ENCODE measurements around the gene FBXW8. TPM values are rescaled to one million over a fixed set of nuclear protein-coding genes. Genes with fewer than 3 reads are reported as not detected.

The FBXW8 gene
- total RNA-seq, 2 donors from 2014 or later, result 26.1 to 34.7 TPM

DNA sequence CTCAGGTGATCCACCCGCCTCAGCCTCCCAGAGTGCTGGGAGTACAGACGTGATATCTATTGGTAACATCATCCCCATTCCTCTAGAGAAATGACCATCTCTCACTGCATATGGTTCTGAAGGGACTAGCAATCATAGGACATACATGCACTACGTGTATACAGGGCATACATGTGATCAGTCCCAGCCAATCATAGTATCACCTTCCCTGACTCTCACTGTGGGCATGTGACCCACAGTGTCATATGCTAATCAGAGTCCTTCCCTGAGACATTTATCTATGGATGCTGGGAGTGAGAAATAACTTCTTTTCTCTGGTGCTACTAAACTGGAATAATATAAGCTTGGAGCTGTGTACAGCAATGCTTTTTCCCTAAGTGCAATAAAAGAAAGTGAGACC, 12.1 kb upstream of the FBXW8 start:
- 83 to 91% methylated on average over 3 of the region's 3 CpGs for WGBS, 2 experiments (ENCODE audit: insufficient coverage in 1 of 2, insufficient read length in 1 of 2)
- H3K9me3 Mint-ChIP-seq, result no peaks in the 10 kb centered on the region

DNA sequence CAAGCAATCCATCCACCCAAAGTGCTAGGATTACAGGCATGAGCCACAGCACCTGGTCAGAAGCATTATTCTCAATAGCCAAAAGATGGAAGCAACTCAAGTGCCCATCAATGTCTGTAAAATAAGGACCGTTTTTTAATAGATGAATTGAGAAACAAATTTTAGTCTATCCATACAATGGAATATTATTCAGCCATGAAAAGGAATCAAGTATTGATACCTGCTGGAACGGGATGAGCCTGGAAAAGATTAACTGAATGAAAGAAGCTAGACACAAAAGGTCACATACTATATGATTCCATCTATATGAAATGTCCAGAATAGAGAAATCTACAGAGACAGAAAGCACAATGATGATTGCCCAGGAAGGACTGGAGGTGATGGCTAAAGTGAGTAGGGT, 9.1 kb upstream of the FBXW8 start:
- Mint-ChIP-seq H3K9me3 (no peaks in the 10 kb centered on the region), H3K27me3 (ENCODE audit: insufficient read depth) (peaks cover 22% of the 10 kb centered on the region), H3K27ac (no peak overlapping the region), H3K4me1 (no peaks in the 10 kb centered on the region), H3K36me3 (ENCODE audit: low read depth) (no peaks in the 10 kb centered on the region), H3K4me3 (no peak overlapping the region)
- no peaks in the 10 kb centered on the region for H3K36me3 ChIP-seq (ENCODE audit: control insufficient read depth, insufficient read depth, low read length)
- H3K9me3 ChIP-seq (ENCODE audit: control insufficient read depth, low read length), result no peaks in the 10 kb centered on the region
- no peak overlapping the region for H3K9ac ChIP-seq (ENCODE audit: extremely low read depth, low read length, poor library complexity, severe bottlenecking)
- WGBS, 2 experiments (ENCODE audit: insufficient coverage in 1 of 2, insufficient read length in 1 of 2), result 89% methylated on average over 2 of the region's 2 CpGs; no CpG with 5 or more reads in 1 of the 2 experiments
- TF ChIP-seq, protein P1, sequence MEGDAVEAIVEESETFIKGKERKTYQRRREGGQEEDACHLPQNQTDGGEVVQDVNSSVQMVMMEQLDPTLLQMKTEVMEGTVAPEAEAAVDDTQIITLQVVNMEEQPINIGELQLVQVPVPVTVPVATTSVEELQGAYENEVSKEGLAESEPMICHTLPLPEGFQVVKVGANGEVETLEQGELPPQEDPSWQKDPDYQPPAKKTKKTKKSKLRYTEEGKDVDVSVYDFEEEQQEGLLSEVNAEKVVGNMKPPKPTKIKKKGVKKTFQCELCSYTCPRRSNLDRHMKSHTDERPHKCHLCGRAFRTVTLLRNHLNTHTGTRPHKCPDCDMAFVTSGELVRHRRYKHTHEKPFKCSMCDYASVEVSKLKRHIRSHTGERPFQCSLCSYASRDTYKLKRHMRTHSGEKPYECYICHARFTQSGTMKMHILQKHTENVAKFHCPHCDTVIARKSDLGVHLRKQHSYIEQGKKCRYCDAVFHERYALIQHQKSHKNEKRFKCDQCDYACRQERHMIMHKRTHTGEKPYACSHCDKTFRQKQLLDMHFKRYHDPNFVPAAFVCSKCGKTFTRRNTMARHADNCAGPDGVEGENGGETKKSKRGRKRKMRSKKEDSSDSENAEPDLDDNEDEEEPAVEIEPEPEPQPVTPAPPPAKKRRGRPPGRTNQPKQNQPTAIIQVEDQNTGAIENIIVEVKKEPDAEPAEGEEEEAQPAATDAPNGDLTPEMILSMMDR (conservative IDR thresholded peaks at IDR 0.05), result no peak
- DNase-seq, result no peak
- H3K27ac ChIP-seq (ENCODE audit: low read depth, low read length), result no peak overlapping the region
- H3K4me3 ChIP-seq (ENCODE audit: low read length), result no peak overlapping the region
- H3K27me3 ChIP-seq (ENCODE audit: control insufficient read depth, insufficient read depth, low read length, poor library complexity, severe bottlenecking), result peaks cover 6% of the 10 kb centered on the region
- H3K4me1 ChIP-seq (ENCODE audit: control insufficient read depth, insufficient read depth, low read length), result no peaks in the 10 kb centered on the region

More for the DNA sequence above, 12.1 kb upstream of the FBXW8 start:
- no peaks in the 10 kb centered on the region for H3K36me3 Mint-ChIP-seq (ENCODE audit: low read depth)
- H3K4me3 ChIP-seq (ENCODE audit: low read length), result no peak overlapping the region
- no peaks in the 10 kb centered on the region for H3K36me3 ChIP-seq (ENCODE audit: control insufficient read depth, insufficient read depth, low read length)
- H3K27ac Mint-ChIP-seq, result no peak overlapping the region
- H3K9ac ChIP-seq (ENCODE audit: extremely low read depth, low read length, poor library complexity, severe bottlenecking), result no peak overlapping the region
- H3K27me3 ChIP-seq (ENCODE audit: control insufficient read depth, insufficient read depth, low read length, poor library complexity, severe bottlenecking), result peaks cover 6% of the 10 kb centered on the region
- no peak for DNase-seq
- peaks cover 18% of the 10 kb centered on the region for H3K27me3 Mint-ChIP-seq (ENCODE audit: insufficient read depth)
- TF ChIP-seq, protein P1 (conservative IDR thresholded peaks at IDR 0.05), result no peak
- no peak overlapping the region for H3K27ac ChIP-seq (ENCODE audit: low read depth, low read length)
- H3K4me3 Mint-ChIP-seq, result no peak overlapping the region
- H3K4me1 Mint-ChIP-seq, result no peaks in the 10 kb centered on the region
- H3K9me3 ChIP-seq (ENCODE audit: control insufficient read depth, low read length), result no peaks in the 10 kb centered on the region
- no peaks in the 10 kb centered on the region for H3K4me1 ChIP-seq (ENCODE audit: control insufficient read depth, insufficient read depth, low read length)

DNA sequence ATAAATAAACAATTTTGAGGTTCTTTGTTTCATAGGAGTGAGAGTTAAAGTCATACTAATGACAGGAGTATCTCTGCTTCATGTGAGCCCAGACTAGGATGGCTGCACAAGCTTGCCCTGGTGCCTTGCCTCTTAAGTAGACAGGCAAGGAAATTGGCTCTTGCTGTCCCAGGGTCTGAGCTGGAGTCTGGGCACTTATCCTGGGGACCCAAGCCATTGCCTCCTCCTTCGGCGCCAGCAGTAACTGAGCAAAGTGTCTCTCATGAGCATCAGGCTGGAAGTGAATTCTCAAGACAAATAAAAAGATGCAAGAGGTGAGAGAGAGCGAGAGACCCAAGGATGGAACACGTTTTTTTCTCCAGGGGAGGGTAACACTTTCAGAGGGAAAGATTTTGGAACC, 6.9 kb upstream of the FBXW8 start:
- no peak overlapping the region for H3K4me3 Mint-ChIP-seq
- Histone ChIP-seq H3K36me3 (ENCODE audit: control insufficient read depth, insufficient read depth, low read length) (no peaks in the 10 kb centered on the region), H3K27ac (ENCODE audit: low read depth, low read length) (no peak overlapping the region), H3K9ac (ENCODE audit: extremely low read depth, low read length, poor library complexity, severe bottlenecking) (no peak overlapping the region), H3K9me3 (ENCODE audit: control insufficient read depth, low read length) (no peaks in the 10 kb centered on the region), H3K4me1 (ENCODE audit: control insufficient read depth, insufficient read depth, low read length) (no peaks in the 10 kb centered on the region), H3K4me3 (ENCODE audit: low read length) (no peak overlapping the region), H3K27me3 (ENCODE audit: control insufficient read depth, insufficient read depth, low read length, poor library complexity, severe bottlenecking) (peaks cover 6% of the 10 kb centered on the region)
- no peak for DNase-seq
- no peaks in the 10 kb centered on the region for H3K4me1 Mint-ChIP-seq
- no peaks in the 10 kb centered on the region for H3K36me3 Mint-ChIP-seq (ENCODE audit: low read depth)
- no peaks in the 10 kb centered on the region for H3K9me3 Mint-ChIP-seq
- H3K27ac Mint-ChIP-seq, result no peak overlapping the region
- H3K27me3 Mint-ChIP-seq (ENCODE audit: insufficient read depth), result peaks cover 13% of the 10 kb centered on the region
- 81 to 87% methylated on average over 4 of the region's 4 CpGs for WGBS, 2 experiments (ENCODE audit: insufficient coverage in 1 of 2, insufficient read length in 1 of 2)
- TF ChIP-seq, protein P1 (conservative IDR thresholded peaks at IDR 0.05), result no peak

All from endodermal cell (in vitro differentiated cells).